ENCODE data around the gene LLGL2. TPM values are rescaled to one million over a fixed set of nuclear protein-coding genes. Genes with fewer than 3 reads are reported as not detected.

LLGL2 gene
- total and polyA plus RNA-seq, 10 of the 15 experiments (the other 5 are each of a cell fraction or from before 2014, with no cell fraction given) = 0.21 to 9.9 (median 4.5) TPM

GRCh38 chr17:75596320-75597087, 71.0 kb downstream of the LLGL2 start:
- in situ Hi-C loops (cut with MboI) = loop anchor here (10.0 kb wide), 1 partner anchor 172 kb away; no protein-coding TSS in a partner anchor
- H3K36me3 ChIP-seq (ENCODE audit: control insufficient read depth in 2 of 2, insufficient read depth in 2 of 2, low read length in 1 of 2) = no peaks in the 10 kb centered on the region
- ChIA-PET SMC1A (ENCODE audit: uncharacterized antibody, unreplicated experiment) (no interaction called here), CTCF (interaction anchor here (1.0 to 1.6 kb wide), 2 partner anchors 151 to 157 kb away, joined by 5 to 6 read pairs; no protein-coding TSS in a partner anchor), POLR2A (no interaction called here), RAD21 (ENCODE audit: unreplicated experiment) (interaction anchor here (5.3 kb wide), 1 partner anchor 153 kb away, joined by 51 read pairs; no protein-coding TSS in a partner anchor)
- DNase-seq (ENCODE audit: low read depth, low spot score) = no peak
- no TSS peak for BruUV-seq (replicated peaks)
- intact Hi-C loops (cut with micrococcal nuclease; ENCODE audit: unreplicated experiment) = no loop called here
- ATAC-seq = no peak
- H3K27me3 ChIP-seq (replicated peaks in 1 of 2; ENCODE audit: control insufficient read depth in 2 of 2, insufficient read depth in 2 of 2, low read length in 1 of 2) = no peaks in the 10 kb centered on the region
- H3K79me2 ChIP-seq (ENCODE audit: control insufficient read depth, insufficient read depth, low read length) = no peaks in the 10 kb centered on the region
- no peak overlapping the region for H3K27ac ChIP-seq (ENCODE audit: control insufficient read depth, insufficient read depth)
- H2AFZ ChIP-seq (ENCODE audit: control insufficient read depth, low read depth, low read length) = no peak overlapping the region
- no peak overlapping the region for H3K4me3 ChIP-seq
- no peak overlapping the region for H3K4me2 ChIP-seq (ENCODE audit: control insufficient read depth, insufficient read depth)
- TF ChIP-seq PAX8 (IDR thresholded peaks at IDR 0.05) (no peak), SMC3 (IDR thresholded peaks at IDR 0.05; ENCODE audit: borderline replicate concordance, low read length) (no peak), MXI1 (IDR thresholded peaks at IDR 0.05; ENCODE audit: low read depth, low read length) (no peak), HDGF (IDR thresholded peaks at IDR 0.05) (no peak), ZBED1 (IDR thresholded peaks at IDR 0.05; ENCODE audit: borderline replicate concordance) (no peak)
- no peaks in the 10 kb centered on the region for H3K4me1 ChIP-seq (ENCODE audit: control insufficient read depth, insufficient read depth, low read length)
- no peaks in the 10 kb centered on the region; the same call in 1 of the 2 replicates for H4K20me1 ChIP-seq (ENCODE audit: control insufficient read depth, insufficient read depth)
- no peak for FAIRE-seq
- no peak overlapping the region for H3K9ac ChIP-seq (ENCODE audit: control insufficient read depth, insufficient read depth, low read length)
- WGBS (ENCODE audit: insufficient coverage, insufficient replicate concordance, low lambda C conversion rate, missing lambda C conversion rate) = 54% methylated on average over 17 of the region's 17 CpGs
- H3K9me3 ChIP-seq (replicated peaks; ENCODE audit: control insufficient read depth, insufficient read depth, low read length) = no peaks in the 10 kb centered on the region
